ENCODE measurements around the gene KRT34.
A peak's percentile ranks its signal among the peaks of the same experiment; 100 is the strongest.
"Not testable (repeated sequence)": the region's sequence is repeated elsewhere in the genome, so short reads cannot be mapped to it uniquely, and the experiment has no call there.

KRT34 gene

GRCh38 chr17:41395611-41396010, 13.5 kb upstream of the KRT34 start:
- TF ChIP-seq CTCF (IDR thresholded peaks at IDR 0.05; ENCODE audit: low read depth, low read length), result no peak
- H3K4me3 ChIP-seq (replicated peaks in 1 of 2; ENCODE audit: low read depth in 2 of 2, low read length in 2 of 2), result no peak overlapping the region
- no peak for DNase-seq (ENCODE audit: low read depth in 2 of 2)

GRCh38 chr17:41395044-41395443, 12.9 kb upstream of the KRT34 start:
- not testable (repeated sequence) for DNase-seq (ENCODE audit: low read depth in 2 of 2); H3K4me3 ChIP-seq (replicated peaks in 1 of 2; ENCODE audit: low read depth in 2 of 2, low read length in 2 of 2)

GRCh38 chr17:41394254-41394996, 12.3 kb upstream of the KRT34 start:
- no peak for DNase-seq (ENCODE audit: low read depth in 2 of 2)
- no peak for TF ChIP-seq CTCF (IDR thresholded peaks at IDR 0.05; ENCODE audit: low read depth, low read length)
- no peak overlapping the region for H3K4me3 ChIP-seq (replicated peaks in 1 of 2; ENCODE audit: low read depth in 2 of 2, low read length in 2 of 2)

GRCh38 chr17:41393826-41394225, 11.7 kb upstream of the KRT34 start:
- no peak for TF ChIP-seq CTCF (IDR thresholded peaks at IDR 0.05; ENCODE audit: low read depth, low read length)
- no peak overlapping the region for H3K4me3 ChIP-seq (replicated peaks in 1 of 2; ENCODE audit: low read depth in 2 of 2, low read length in 2 of 2)

GRCh38 chr17:41393294-41393693, 11.2 kb upstream of the KRT34 start:
- TF ChIP-seq CTCF (IDR thresholded peaks at IDR 0.05; ENCODE audit: low read depth, low read length), result no peak
- DNase-seq (ENCODE audit: low read depth in 2 of 2), result peak in 1 of 2 donors; percentile 59
- no peak overlapping the region for H3K4me3 ChIP-seq (replicated peaks in 1 of 2; ENCODE audit: low read depth in 2 of 2, low read length in 2 of 2)

More at GRCh38 chr17:41393826-41394225, 11.7 kb upstream of the KRT34 start:
- DNase-seq (ENCODE audit: low read depth in 2 of 2), result no peak

- no peak for TF ChIP-seq CTCF (IDR thresholded peaks at IDR 0.05; ENCODE audit: low read depth, low read length)
- DNase-seq (ENCODE audit: low read depth in 2 of 2), result peak in 1 of 2 donors; percentile 50
- no peak overlapping the region for H3K4me3 ChIP-seq (replicated peaks in 1 of 2; ENCODE audit: low read depth in 2 of 2, low read length in 2 of 2)
Observed at GRCh38 chr17:41392278-41392677, 10.2 kb upstream of the KRT34 start.

- TF ChIP-seq CTCF (IDR thresholded peaks at IDR 0.05; ENCODE audit: low read depth, low read length), result no peak
- no peak for DNase-seq (ENCODE audit: low read depth in 2 of 2)
- H3K4me3 ChIP-seq (replicated peaks in 1 of 2; ENCODE audit: low read depth in 2 of 2, low read length in 2 of 2), result no peak overlapping the region
Observed at GRCh38 chr17:41391535-41391934, 9.4 kb upstream of the KRT34 start.
